ENCODE results near the gene IL15RA.
"Not testable (repeated sequence)": the region's sequence is repeated elsewhere in the genome, so short reads cannot be mapped to it uniquely, and the experiment has no call there.

The IL15RA gene

GRCh38 chr10:5956146-5956936 is 21.0 kb downstream of the IL15RA start:
- H3K4me3 ChIP-seq (ENCODE audit: low read length): no peak overlapping the region
- TF ChIP-seq ZNF274 (IDR thresholded peaks at IDR 0.05; ENCODE audit: low read depth, low read length): no peak

- TF ChIP-seq ZNF274 (IDR thresholded peaks at IDR 0.05; ENCODE audit: low read depth, low read length): no peak
- no peak overlapping the region for H3K4me3 ChIP-seq (ENCODE audit: low read length)
Measured at GRCh38 chr10:5953676-5954075, 23.7 kb downstream of the IL15RA start.

- TF ChIP-seq ZNF274 (IDR thresholded peaks at IDR 0.05; ENCODE audit: low read depth, low read length): no peak
- no peak overlapping the region for H3K4me3 ChIP-seq (ENCODE audit: low read length)
Measured at GRCh38 chr10:5952731-5953385, 24.5 kb downstream of the IL15RA start.

- no peak for TF ChIP-seq ZNF274 (IDR thresholded peaks at IDR 0.05; ENCODE audit: low read depth, low read length)
- no peak overlapping the region for H3K4me3 ChIP-seq (ENCODE audit: low read length)
Measured at GRCh38 chr10:5951721-5952407, 25.5 kb downstream of the IL15RA start.

- TF ChIP-seq ZNF274 (IDR thresholded peaks at IDR 0.05; ENCODE audit: low read depth, low read length): no peak
- no peak overlapping the region for H3K4me3 ChIP-seq (ENCODE audit: low read length)
Measured at GRCh38 chr10:5951167-5951711, 26.1 kb downstream of the IL15RA start.

GRCh38 chr10:5949009-5949759 is 28.2 kb downstream of the IL15RA start:
- TF ChIP-seq ZNF274 (IDR thresholded peaks at IDR 0.05; ENCODE audit: low read depth, low read length): no peak

GRCh38 chr10:5948208-5948585 is 29.1 kb downstream of the IL15RA start:
- TF ChIP-seq ZNF274 (IDR thresholded peaks at IDR 0.05; ENCODE audit: low read depth, low read length): no peak

More at GRCh38 chr10:5949009-5949759, 28.2 kb downstream of the IL15RA start:
- no peak overlapping the region for H3K4me3 ChIP-seq (ENCODE audit: low read length)

GRCh38 chr10:5947471-5948207 is 29.7 kb downstream of the IL15RA start:
- H3K4me3 ChIP-seq (ENCODE audit: low read length): no peak overlapping the region
- TF ChIP-seq ZNF274 (IDR thresholded peaks at IDR 0.05; ENCODE audit: low read depth, low read length): no peak

More at GRCh38 chr10:5948208-5948585, 29.1 kb downstream of the IL15RA start:
- no peak overlapping the region for H3K4me3 ChIP-seq (ENCODE audit: low read length)

GRCh38 chr10:5946786-5947185 is 30.6 kb downstream of the IL15RA start:
- H3K4me3 ChIP-seq (ENCODE audit: low read length): no peak overlapping the region
- no peak for TF ChIP-seq ZNF274 (IDR thresholded peaks at IDR 0.05; ENCODE audit: low read depth, low read length)

- not testable (repeated sequence) for H3K4me3 ChIP-seq (ENCODE audit: low read length)
Measured at GRCh38 chr10:5946419-5946775, 30.9 kb downstream of the IL15RA start.

GRCh38 chr10:5945561-5946418 is 31.6 kb downstream of the IL15RA start:
- no peak overlapping the region for H3K4me3 ChIP-seq (ENCODE audit: low read length)

GRCh38 chr10:5945190-5945509 is 32.2 kb downstream of the IL15RA start:
- TF ChIP-seq ZNF274 (IDR thresholded peaks at IDR 0.05; ENCODE audit: low read depth, low read length): no peak
- no peak overlapping the region for H3K4me3 ChIP-seq (ENCODE audit: low read length)

More at GRCh38 chr10:5945561-5946418, 31.6 kb downstream of the IL15RA start:
- TF ChIP-seq ZNF274 (IDR thresholded peaks at IDR 0.05; ENCODE audit: low read depth, low read length): no peak

Data from GM08714 (cell line).